C4-2B (cell line): ENCODE data around the gene SIL1.

Source experiments
- ZFX ChIP-seq: fragments of 450-650 bp; IDR thresholded peaks from 2 replicates; pipeline ENCODE4 v1.6.1; 2017
- TF ChIP-seq, protein P1 (sequence below): fragments of 450-650 bp; conservative IDR thresholded peaks from 2 replicates; pipeline ENCODE4 v1.5.1; 2017; ENCODE audit warnings: mild to moderate bottlenecking

DNA sequence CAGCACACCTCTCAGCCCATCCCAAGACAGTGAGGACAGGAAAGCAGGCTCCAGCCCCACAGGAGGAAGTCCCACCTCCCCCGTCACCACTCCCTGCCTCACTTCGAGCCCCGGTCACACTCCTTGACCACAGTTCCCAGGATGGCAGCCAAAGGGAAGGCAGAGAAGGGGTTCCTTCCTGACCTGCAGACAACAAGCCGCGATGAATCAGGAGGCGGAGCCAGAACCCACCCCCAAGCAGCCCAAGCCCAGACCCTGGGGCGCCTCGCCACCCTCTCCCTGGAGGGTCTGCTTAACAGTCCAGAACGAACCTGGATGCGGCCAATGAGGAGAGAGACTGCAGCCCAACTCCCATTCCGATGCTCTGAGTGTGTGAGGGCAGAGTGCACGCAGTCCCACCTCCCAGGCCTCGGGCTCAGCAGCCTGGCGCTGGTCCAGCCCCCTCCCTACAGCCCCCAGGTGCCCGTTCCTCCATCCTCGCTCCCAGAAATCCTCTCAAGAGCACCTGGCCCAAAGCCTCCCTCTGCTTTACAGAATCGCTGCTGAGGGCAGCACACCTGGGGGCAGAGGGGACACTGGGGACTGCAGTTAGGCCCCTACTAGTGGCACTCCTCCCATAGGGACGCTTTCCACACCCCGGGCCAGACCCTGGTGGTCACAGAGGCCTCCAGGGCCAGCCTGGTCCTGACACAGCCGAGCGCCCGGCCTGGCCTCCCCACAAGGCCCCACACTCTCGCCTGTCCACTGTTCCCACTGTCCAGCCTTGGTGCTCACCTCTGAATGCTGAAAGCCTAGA lies 253.4 kb downstream of the SIL1 start:
- TF ChIP-seq, protein P1, sequence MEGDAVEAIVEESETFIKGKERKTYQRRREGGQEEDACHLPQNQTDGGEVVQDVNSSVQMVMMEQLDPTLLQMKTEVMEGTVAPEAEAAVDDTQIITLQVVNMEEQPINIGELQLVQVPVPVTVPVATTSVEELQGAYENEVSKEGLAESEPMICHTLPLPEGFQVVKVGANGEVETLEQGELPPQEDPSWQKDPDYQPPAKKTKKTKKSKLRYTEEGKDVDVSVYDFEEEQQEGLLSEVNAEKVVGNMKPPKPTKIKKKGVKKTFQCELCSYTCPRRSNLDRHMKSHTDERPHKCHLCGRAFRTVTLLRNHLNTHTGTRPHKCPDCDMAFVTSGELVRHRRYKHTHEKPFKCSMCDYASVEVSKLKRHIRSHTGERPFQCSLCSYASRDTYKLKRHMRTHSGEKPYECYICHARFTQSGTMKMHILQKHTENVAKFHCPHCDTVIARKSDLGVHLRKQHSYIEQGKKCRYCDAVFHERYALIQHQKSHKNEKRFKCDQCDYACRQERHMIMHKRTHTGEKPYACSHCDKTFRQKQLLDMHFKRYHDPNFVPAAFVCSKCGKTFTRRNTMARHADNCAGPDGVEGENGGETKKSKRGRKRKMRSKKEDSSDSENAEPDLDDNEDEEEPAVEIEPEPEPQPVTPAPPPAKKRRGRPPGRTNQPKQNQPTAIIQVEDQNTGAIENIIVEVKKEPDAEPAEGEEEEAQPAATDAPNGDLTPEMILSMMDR: no peak
- TF ChIP-seq ZFX: no peak
